Stimulated activated CD4-positive, alpha-beta T cell treated with anti-CD3 and anti-CD28 coated beads, Interleukin-1b, Interleukin-23, amount 100 ng/mL, for 48 hours (primary cell): ENCODE measurements around the gene HOMEZ.
"Not testable (repeated sequence)": the region's sequence is repeated elsewhere in the genome, so short reads cannot be mapped to it uniquely, and the experiment has no call there.

Experiments
- DNase-seq: peaks from one replicate; pipeline ENCODE4 v3.0.0-alpha.2; 2020

Gene HOMEZ

GRCh38 chr14:23286020-23286901 is at the start of gene HOMEZ:
HOMEZ (minus strand) TSS chr14:23286132; CDS start chr14:23285952, 180 bp downstream.
- peak; percentile 98 for DNase-seq

GRCh38 chr14:23335623-23336022 is 49.7 kb upstream of the HOMEZ start:
- no peak for DNase-seq

DNA sequence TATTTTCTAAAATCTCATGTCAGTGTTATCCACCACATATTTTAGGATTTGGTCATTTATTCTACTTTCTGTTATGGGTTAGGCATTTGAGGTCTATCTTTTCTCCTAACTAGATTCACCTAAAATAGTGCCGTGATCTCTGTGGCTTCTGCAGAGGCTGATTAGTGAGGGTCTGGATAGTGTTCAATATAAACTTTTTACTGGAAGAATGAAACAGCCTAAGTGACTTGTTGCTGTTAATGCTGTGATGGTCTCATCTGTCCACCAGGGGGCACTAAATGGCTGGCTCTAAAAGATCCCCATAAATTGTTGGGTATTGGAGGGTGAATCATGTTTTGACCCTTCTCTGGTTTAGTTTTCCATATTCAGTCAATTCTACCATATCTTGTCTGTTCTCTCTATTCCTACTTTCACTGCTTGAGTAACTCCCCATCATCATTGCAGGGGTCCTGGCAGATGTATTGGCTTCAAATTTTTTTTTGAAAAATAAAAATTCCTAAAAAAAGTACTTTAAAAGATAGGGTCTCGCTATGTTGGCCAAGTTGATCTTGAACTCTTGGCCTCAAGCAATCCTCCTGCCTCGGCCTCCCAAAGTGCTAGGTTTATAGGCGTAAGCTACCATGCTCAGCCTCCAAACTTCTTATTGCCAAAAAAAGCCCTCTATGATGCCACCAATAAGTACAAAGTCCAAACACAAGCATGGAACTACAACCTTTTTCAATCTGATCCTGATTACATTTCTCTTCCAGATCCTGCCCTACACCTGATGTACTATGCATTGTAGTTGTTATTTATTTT is 42.2 kb upstream of the HOMEZ start:
- DNase-seq: peak; percentile 71

DNA sequence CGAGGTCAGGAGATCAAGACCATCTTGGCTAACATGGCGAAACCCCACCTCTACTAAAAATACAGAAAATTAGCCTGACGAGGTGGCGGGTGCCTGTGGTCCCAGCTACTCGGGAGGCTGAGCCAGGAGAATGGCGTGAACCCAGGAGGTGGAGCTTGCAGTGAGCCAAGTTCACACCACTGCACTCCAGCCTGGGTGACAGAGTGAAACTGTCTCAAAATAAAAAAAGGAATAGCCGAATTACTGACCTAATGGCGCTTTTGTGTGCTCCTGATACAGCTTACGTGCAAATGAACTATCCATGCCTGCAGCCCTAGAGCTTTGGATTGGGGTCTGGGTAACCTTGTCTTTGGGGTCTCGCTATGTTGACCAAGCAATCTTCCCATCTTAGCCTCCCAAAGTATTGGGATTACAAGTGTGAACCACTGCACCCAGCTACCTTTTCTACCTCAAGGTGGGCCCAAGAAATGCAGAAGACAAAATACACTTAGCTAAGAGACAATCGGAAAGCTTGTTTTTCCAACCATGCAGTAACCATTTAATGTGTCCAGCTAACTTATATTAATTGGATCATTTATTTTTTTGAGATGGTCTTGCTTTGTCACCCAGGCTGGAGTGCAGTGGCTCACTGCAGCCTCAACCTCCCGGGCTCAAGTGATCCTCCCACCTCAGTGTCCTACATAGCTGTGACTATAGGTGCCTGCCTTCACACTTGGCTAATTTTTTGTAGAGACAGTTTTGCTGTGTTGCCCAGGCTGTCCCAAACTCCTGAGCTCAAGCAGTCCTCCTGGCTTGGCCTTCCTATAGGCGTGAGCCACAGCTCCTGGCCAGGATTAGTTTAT is 40.8 kb upstream of the HOMEZ start:
- no peak for DNase-seq

DNA sequence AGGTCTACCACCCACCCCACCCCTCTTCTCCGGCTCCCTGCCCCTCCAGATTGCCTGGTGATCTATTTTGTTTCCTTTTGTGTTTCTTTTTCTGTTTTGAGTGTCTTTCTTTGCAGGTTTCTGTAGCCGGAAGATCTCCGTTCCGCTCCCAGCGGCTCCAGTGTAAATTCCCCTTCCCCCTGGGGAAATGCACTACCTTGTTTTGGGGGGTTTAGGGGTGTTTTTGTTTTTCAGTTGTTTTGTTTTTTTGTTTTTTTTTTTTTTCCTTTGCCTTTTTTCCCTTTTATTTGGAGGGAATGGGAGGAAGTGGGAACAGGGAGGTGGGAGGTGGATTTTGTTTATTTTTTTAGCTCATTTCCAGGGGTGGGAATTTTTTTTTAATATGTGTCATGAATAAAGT is 39.8 kb upstream of the HOMEZ start:
- DNase-seq: not testable (repeated sequence)

DNA sequence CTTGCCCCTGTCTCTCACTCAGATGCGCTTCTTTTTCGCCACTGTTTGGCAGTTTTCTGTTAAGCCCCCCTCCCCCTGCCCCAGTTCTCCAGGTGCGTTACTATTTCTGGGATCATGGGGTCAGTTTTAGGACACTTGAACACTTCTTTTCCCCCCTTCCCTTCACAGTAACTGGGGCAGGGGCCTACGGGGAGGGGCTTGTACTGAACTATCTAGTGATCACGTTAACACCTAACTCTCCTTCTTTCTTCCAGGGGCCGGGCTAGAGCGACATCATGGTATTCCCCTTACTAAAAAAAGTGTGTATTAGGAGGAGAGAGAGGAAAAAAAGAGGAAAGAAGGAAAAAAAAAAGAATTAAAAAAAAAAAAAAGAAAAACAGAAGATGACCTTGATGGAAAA is 39.1 kb upstream of the HOMEZ start:
- no peak for DNase-seq

GRCh38 chr14:23324455-23324846 is 38.5 kb upstream of the HOMEZ start:
- DNase-seq: no peak

DNA sequence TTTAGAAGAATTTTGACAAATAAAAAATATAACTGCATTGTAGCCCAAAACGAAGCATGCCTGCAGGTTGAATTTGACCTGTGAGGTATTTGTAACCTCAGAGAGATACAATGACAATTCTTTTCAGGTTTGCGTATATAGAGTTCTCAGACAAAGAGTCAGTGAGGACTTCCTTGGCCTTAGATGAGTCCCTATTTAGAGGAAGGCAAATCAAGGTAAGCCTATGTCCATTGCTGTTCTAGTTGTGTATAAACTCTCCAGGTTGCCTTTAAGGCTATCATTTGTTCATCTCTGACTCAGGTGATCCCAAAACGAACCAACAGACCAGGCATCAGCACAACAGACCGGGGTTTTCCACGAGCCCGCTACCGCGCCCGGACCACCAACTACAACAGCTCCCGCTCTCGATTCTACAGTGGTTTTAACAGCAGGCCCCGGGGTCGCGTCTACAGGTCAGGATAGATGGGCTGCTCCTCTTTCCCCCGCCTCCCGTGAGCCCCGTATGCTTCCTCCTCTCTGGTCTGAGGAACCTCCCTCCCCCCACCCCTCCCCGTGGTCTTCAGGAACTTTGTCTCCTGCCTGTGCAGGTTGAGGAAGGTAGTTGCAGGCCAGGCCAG is 38.0 kb upstream of the HOMEZ start:
- DNase-seq: no peak

GRCh38 chr14:23322568-23323517 is 36.9 kb upstream of the HOMEZ start:
- no peak for DNase-seq

DNA sequence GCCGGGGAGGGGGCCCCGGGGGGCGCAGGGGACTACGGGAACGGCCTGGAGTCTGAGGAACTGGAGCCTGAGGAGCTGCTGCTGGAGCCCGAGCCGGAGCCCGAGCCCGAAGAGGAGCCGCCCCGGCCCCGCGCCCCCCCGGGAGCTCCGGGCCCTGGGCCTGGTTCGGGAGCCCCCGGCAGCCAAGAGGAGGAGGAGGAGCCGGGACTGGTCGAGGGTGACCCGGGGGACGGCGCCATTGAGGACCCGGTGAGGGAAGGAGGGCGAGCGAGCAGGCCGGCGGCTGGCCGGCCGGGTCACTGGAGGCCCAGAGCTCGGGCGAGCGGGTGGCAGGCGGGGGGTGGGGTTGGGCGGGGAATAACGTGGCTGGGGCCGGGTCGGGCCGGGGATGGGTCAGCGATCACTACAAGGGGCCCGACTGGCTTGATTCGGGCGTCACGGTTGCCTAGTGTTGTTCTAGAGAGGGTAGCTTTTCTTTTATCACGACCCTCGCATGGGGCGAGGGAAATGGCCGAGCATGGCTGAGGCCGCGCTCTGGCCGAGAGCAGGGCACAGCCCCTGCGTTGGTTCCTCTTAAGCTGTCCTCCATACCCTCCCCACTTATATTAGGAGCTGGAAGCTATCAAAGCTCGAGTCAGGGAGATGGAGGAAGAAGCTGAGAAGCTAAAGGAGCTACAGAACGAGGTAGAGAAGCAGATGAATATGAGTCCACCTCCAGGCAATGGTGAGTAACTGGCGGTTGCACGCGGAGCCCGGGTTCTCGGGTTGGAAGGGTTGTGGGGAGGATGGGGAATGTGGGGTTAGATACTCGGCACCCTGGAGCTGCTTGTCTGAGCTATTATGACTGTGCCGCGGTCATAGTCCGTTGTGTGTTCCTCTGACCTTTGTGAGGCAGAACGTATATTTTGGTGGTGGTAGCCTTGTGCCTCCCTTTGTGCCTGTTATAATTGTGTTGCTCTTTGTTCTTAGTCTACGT is 35.9 kb upstream of the HOMEZ start:
- DNase-seq: peak; percentile 79

DNA sequence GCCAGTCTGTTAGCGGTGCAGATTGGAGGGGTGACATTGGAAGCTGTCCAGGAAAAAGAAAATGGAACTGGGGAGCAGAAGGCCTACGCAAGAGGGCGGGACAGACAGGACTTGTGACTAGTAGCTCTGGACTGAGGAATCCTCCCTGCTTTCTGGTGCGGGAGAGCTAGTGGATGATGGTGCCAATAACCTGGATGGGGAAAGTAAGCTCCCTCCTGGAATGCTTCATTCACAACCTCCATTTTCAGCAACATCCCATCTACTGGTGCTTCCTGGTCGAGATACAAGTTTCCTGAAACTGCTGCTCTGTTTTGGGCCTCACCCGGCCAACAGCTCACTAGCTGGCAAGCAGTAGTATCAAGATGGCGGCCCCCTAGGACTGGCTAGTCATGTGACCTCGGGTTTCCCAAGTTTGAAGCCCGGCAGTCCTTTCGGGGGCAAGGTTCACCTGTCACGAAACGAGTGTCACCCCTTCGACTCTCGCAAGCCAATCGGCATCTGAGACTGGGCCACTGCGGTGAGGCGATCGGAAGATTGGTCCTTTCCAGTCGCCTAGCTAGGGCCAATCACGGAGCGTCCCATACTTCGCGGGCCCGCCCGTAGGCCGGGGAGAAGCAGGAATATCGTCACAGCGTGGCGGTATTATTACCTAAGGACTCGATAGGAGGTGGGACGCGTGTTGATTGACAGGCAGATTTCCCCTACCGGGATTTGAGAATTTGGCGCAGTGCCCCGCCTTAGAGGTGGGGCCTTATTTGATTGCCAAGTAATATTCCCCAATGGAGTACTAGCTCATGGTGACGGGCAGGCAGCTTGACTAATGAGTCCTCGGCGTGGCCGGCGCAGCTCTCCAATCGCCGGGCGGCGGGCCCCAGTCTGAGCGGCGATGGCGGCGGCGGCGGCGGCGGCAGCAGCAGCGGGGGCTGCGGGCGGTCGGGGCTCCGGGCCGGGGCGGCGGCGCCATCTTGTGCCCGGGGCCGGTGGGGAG is 34.9 kb upstream of the HOMEZ start, which contains the start of gene PABPN1:
TSS of gene PABPN1 (plus strand) at position 874 of the 988 bp plus-strand sequence. CDS start at position 887, 13 bp downstream.
- peak; percentile 99 for DNase-seq

GRCh38 chr14:23319746-23320583 is 34.0 kb upstream of the HOMEZ start:
- no peak for DNase-seq

DNA sequence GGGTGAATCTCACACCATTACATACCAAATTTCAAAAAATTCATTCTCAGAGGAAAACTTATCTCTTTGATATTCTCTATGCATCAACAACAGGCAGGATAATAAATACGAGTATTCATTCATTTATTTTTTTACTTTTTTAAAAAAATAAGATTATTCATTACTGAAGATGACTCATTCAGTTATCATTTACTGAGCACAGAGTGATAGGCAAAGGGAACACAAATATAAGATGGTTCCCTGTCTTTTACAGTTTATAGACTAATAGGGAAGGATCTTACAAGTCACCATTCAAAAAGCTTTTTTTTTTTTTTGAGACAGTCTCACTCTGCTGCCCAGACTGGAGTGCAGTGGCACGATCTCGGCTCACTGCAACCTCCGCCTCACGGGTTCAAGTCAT is 30.4 kb upstream of the HOMEZ start:
- DNase-seq: no peak

DNA sequence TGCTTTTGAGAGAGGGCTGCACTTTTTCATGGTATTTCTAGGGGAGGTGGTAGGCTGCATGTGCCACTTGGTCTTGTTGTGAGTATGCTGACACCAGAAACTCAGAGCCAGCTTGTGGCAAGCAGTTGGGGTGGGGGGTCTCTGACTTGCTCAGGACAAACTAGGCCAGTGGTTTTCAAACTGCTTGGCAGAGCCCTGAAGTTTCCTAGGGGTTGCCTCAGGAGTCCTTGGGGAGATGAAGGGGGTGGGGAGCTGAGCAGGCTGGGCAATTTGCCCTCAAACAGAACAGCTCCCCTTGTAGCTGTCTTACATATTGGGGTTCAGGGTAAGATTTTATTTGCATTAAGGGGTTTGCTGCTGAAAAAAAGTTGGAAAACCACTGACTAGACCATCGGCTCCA is 24.6 kb upstream of the HOMEZ start:
- no peak for DNase-seq

GRCh38 chr14:23308721-23309445 is 23.0 kb upstream of the HOMEZ start:
- DNase-seq: no peak

DNA sequence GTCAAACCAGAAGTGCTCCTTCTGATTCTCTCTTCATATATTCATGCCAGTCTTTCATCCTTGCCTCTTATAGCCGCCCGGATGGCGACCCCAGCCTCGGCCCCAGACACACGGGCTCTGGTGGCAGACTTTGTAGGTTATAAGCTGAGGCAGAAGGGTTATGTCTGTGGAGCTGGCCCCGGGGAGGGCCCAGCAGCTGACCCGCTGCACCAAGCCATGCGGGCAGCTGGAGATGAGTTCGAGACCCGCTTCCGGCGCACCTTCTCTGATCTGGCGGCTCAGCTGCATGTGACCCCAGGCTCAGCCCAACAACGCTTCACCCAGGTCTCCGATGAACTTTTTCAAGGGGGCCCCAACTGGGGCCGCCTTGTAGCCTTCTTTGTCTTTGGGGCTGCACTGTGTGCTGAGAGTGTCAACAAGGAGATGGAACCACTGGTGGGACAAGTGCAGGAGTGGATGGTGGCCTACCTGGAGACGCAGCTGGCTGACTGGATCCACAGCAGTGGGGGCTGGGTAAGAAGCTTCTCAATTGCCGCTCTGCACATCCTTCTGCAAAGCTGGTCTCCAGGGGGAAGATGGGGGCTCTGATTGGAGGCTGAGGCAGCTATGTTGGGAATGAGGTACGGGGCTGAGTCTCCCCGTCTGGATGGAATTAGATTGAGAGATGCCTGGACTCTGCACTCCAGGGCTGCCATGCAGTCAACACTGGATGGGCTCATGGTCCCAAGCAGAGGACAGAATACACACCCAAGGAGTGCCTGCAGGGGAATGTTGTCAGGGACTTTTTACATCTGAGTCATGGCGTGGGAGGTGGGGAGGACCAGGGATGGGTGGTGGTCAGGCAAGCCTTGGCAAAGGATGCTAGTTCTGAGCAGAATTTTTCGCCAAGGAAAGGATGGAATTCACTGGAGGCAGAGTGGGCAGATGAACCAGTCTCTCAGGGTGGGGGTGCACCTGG is 22.0 kb upstream of the HOMEZ start:
- no peak for DNase-seq
